HL-60 (cell line): ENCODE data around the gene ADM2.

Experiments
- DNase-seq, 2 experiments: peaks; one replicate each; pipeline ENCODE4 v3.0.0-alpha.2; 2010 to 2020; ENCODE audit warnings: low read depth in 1 of 2, low spot score in 1 of 2
- H3K27ac ChIP-seq: fragments of 250-450 bp; sonication (Bioruptor Pico); replicated peaks from 2 replicates; pipeline ENCODE4 v1.5.1; 2020; ENCODE audit warnings: mild to moderate bottlenecking, moderate library complexity
- H3K27me3 ChIP-seq: fragments of 250-450 bp; sonication (Bioruptor Pico); 2 replicates; pipeline ENCODE4 v1.5.1; 2021; ENCODE audit warnings: mild to moderate bottlenecking, moderate library complexity; ENCODE audit not compliant: insufficient read depth, poor library complexity, severe bottlenecking
- H3K4me3 ChIP-seq: replicated peaks from 2 replicates; pipeline ENCODE4 v1.5.1; 2011; ENCODE audit warnings: mild to moderate bottlenecking, control low read depth, low read length; ENCODE audit not compliant: insufficient read depth
- CTCF ChIP-seq: IDR thresholded peaks from one replicate; pipeline ENCODE4 v1.5.1; 2011; ENCODE audit warnings: low read length, control low read depth, inconsistent platforms; ENCODE audit not compliant: insufficient read depth
- GABPA ChIP-seq: IDR thresholded peaks from 2 replicates; pipeline ENCODE4 v1.6.1; 2012; ENCODE audit warnings: low read depth
- POLR2AphosphoS5 ChIP-seq: IDR thresholded peaks from 2 replicates; pipeline ENCODE4 v1.6.1; 2012; ENCODE audit warnings: low read depth
- REST ChIP-seq: IDR thresholded peaks from 2 replicates; pipeline ENCODE4 v1.6.1; 2012; ENCODE audit warnings: low read depth; ENCODE audit not compliant: insufficient replicate concordance
- SPI1 ChIP-seq: IDR thresholded peaks from 2 replicates; pipeline ENCODE4 v1.6.1; 2012; ENCODE audit warnings: low read depth, mild to moderate bottlenecking, borderline replicate concordance

Gene ADM2

GRCh38 chr22:50483106-50483505 lies 1.8 kb downstream of the ADM2 start:
- TF ChIP-seq REST = no peak
- Histone ChIP-seq H3K4me3 (no peak overlapping the region), H3K27me3 (peaks cover 25% of the 10 kb centered on the region), H3K27ac (no peak overlapping the region)
- no peak for DNase-seq

- no peak for TF ChIP-seq CTCF
- no peak for TF ChIP-seq GABPA
- TF ChIP-seq SPI1 = no peak
- no peak for TF ChIP-seq REST
- TF ChIP-seq POLR2AphosphoS5 = no peak
- Histone ChIP-seq H3K27me3 (peaks cover 25% of the 10 kb centered on the region), H3K4me3 (no peak overlapping the region), H3K27ac (no peak overlapping the region)
- no peak for DNase-seq
Measured at GRCh38 chr22:50483556-50483955, 2.2 kb downstream of the ADM2 start.

- Histone ChIP-seq H3K27ac (no peak overlapping the region), H3K4me3 (no peak overlapping the region), H3K27me3 (peaks cover 22% of the 10 kb centered on the region)
- TF ChIP-seq POLR2AphosphoS5 (no peak), REST (no peak), SPI1 (no peak), GABPA (no peak), CTCF (no peak)
- DNase-seq = no peak
Measured at GRCh38 chr22:50483977-50484853, 2.9 kb downstream of the ADM2 start.
